Activated T-cell treated with anti-CD3 and anti-CD28 coated beads, Interleukin-2, amount 50 U/mL, for 48 hours (primary cell): Measurements from ENCODE around the gene B4GAT1.
"Not testable (repeated sequence)": the region's sequence is repeated elsewhere in the genome, so short reads cannot be mapped to it uniquely, and the experiment has no call there.

Experiments
- DNase-seq, 2 experiments: peaks; one replicate each; pipeline ENCODE4 v3.0.0-alpha.2; 2020

Gene B4GAT1

DNA sequence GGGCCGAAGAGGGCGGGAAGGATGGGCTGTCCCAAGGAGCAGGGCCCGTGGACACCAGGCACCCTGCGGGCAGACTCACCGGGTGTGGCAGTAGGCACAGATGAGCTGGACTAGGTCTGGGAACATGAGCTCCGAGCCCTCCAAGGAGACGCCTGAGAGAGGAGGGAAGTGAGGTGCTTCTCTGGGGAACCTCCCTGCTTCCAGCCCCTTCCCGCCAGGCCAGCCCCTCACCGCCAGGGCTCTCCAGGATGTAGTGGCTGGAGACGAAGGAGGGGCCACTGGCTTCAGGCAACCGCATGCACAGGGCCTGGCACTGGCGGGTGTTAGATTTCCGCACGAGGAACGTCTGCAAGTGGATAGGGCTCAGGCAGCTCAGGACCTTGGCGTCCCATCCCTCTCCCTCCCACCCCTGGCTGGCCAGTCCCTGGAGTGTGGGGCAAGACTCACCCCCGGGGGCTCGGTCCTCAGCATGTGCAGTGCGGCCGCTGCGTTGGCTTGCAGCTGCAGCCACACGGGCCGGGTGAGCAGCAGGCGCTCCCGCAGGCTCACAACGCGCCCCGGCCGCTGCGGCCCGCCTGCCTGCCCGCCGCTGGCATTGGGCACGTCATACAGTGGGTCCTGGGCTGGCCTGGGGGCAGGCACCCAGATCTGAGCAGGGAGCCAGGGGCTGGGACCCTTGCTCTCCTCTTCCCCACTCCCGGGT is 11.7 kb downstream of the B4GAT1 start:
- no peak for DNase-seq

GRCh38 chr11:66334605-66335442 is 12.6 kb downstream of the B4GAT1 start:
- no peak for DNase-seq

DNA sequence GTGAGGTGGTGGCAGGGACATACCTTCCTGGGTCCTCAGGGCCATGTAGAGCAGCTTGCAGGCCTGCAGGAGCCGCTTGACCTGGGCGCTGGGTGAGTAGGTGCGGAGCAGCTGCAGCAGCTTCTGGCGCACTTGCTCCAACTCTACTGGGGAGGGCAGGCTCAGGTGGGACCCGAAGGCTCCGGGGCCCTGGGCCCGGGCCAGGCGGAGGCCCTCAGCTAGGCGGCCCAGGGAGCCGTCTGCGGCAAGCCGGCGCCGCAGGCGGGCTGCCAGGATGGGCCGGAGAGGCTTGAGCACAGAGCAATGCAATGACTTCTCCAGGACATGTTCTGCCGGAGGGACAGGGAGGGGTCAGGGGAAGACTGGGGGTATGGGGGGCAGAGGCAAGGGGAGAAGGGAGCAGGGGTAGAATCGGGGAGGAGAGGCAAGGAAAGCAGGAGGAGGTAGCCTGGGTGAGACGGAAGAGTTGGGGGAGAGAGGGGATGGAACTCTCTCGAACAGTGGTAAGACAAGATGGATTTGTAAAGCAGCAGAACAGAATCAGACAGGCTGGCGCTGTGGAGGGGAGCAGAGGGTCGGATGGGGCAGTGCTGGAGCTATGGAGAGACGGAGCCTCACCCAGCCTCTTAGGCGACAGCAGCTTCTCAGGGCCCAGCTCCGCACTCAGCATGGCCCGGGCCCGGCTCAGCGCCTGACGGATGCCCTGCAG is 13.4 kb downstream of the B4GAT1 start:
- DNase-seq, result no peak

DNA sequence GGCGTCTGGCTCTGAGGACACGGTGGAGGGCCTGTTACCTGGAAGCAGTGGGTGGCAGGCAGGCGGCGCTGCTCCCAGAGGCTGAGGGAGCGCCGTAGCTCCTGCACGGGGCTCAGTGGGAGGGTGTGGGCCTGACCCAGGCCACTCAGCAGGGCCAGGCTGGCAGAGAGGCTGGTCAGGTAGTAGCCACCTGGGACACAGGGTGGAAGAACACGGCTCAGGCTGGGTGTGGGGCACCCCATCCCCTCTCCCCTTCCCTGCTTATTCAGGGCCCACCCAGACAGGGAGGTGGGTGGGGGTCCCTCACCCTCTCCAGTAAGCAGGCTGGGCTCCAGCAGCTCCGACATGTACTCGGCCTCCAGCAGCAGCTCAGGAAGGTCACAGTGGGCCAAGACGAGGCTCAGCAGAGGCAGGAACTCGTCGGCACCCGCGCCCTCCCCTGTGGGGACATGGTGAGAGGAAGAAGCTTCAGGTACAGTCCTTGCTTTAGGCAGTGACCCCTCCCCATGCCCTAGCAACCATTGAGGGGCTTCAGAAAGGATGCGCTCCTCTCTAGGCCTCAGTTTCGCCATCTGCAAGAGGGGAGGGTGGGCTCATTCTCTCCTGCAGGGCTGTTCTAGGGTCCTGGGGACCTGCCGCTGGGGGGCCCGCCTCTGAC is 14.1 kb downstream of the B4GAT1 start:
- DNase-seq, result no peak

- DNase-seq, result no peak
Observed at GRCh38 chr11:66332371-66333219, 14.8 kb downstream of the B4GAT1 start.

DNA sequence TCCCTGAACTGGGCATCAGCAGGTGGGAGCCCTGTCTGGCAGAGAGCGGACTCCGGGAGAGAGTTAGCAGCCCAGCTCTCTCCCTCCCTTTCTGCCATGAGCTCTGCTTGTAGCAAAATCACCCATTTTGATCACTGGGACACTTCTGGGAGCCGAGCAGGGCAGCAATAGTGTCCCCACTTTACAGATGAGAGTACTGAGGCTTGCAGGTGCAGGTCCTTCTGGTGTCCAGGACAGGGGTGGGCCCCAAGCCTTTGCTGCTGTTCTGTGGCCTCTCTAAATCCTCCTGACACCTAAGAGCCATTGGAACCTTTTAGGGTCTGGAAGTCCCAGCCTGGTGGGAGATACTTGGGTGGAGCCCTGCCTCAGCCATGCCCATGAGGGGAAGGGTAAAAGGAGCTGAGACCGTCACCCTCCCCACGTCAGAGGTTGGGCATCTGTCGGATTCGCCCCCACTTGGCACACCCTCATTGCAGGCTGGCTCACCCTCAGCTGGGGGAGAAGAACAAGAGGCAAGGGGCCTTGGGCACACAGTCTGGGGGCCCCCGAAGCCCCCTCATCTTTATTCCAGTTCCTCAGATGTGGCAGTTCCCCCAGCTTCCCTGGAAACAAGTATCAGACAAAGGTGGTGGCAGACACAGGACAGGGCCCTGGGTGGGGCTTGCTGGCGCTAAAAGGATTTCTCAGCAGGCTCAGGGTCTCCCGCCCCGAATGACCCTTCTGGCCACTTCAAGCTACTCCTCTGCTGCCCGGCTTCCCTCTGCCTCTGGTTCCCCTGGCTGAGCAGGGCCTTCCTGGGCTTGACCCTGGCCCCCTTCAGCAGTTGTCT is 15.7 kb downstream of the B4GAT1 start:
- no peak for DNase-seq

DNA sequence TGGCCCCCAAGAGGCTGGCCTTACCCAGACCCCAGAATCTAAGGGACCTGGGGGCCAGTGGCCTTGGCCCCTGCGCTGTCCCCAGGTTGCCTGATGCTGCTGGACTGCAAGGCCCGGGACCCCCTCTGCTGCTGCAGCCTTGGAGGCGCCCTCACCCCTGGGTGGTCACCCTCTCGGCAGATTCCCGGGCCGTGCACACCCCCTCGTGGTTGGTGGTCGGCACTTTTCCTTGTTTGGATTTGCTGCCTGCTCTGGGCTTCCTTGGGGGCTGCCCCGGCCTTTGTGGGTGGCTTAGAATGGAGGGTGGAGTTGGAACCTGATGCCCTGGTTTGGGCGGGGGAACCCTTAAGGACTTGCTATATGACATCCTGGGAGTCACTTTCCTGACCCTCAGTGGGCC is 16.5 kb downstream of the B4GAT1 start:
- DNase-seq, result no peak

GRCh38 chr11:66329165-66329673 is 18.2 kb downstream of the B4GAT1 start:
- peak in 1 of 2 experiments; percentile 16 for DNase-seq

GRCh38 chr11:66328302-66329144 is 18.9 kb downstream of the B4GAT1 start:
- peak; percentile 90 to 93 for DNase-seq

DNA sequence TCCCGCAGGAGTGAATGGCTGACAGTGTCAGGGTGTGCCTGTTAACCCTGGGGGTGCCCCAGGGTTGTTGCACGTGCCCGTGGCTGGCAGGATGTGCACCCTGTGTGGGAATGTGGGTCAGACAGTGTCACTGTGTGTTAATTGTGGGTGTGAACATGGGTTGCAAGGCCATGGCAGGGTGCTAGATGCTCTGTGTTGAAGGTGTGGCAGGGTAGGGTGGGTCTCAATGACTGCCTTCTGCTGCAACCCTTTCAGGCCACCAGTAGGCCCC is 19.5 kb downstream of the B4GAT1 start:
- peak in 1 of 2 experiments; percentile 53 for DNase-seq

DNA sequence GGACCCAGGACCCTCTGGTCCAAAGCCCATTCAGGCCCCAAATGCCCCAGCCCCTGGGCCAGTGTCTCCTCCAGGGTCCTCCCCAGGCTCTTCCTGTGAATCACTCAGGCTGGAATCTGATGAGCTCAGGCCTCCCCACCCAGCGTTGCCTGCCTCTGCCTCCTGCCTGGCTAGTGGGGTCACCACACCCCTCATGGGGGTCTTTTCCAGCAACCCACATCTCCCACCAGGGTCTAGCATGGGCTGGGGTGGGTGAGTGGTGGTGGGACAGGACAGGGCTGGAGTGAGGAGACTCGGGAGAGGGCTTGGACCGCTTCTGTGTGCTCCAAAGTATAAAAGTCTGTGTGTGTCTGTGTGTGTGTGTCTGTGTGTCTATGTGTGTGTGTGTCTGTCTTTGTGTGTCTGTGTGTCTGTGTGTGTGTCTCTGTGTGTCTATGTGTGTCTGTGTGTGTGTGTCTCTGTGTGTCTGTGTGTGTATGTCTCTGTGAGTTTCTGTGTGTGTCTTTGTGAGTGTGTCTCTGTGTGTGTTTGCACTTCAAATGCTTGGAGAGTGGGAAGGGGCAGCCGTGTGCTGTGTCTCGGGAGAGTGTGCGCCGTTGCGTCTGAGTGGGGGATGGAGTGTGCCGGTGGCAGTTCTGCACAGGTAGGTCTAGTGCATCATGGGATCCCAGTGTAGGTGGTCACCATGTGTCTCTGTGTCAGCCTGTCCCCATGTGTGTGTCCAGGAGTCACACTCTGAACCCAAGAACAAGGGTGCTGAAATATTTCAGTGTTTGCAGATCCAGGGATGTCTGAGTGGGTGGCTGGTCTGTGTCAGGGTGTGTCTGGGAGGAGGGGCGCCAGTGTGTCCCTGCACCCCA is 20.0 kb downstream of the B4GAT1 start:
- no peak for DNase-seq

- peak in 1 of 2 experiments; percentile 55 for DNase-seq
Observed at GRCh38 chr11:66326261-66327111, 20.9 kb downstream of the B4GAT1 start.

DNA sequence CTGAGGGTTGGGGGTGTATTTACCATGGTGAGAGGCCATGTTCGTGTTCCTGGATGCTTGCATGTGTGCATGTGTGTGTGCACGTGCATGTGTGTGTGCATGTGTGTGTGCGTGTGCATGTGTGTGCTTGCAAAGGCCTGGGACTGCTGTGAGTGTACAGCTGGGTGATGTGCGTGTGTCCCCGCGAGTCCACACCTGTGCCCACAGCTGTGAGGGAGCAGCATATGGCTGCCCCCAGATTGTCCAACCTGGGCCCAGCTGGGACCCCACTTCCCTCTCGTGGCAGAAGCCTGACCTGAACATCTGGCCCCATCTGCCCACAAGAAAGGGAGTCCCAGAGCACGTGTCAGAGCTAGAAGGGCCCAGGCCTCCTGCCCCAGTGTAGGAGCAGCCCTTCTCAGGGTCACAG is 22.2 kb downstream of the B4GAT1 start:
- no peak for DNase-seq

DNA sequence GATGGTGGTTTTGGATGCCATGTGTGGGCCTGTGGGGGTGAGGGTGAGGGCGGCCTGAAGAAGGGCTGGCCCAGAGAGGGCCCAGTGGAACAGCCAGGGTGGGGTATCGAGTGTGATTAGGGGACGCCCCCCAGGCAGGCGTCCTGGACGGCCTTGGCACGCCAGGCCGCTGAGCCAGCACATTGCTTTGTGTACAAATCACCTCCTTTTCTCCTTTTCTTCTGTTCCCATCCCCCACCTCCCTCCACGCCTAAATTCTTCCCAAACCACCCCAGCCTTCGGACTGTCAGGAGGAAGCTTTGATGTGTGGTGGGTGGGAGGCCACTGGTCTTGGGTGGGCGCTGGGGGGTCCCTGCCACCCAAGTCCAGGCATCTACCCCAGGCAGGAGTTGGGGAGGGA is 22.8 kb downstream of the B4GAT1 start:
- no peak for DNase-seq

DNA sequence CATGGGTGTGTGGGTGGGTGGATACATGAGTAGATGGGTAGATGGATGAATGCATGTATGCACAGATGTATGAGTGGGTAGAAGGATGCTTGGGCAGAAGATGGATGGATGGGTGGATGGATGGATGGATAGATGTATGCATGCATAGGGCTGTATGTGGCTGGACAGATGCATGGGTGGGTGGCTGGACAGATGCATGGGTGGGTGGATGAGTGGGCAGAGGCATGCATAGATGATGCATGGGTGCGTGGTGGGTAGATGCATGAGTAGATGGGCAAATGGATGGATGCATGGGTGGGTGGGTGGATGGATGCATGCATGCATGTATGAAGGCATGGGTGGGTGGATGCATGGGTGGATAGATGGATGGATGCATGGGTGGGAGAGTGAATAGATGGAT is 23.7 kb downstream of the B4GAT1 start:
- DNase-seq, result no peak

DNA sequence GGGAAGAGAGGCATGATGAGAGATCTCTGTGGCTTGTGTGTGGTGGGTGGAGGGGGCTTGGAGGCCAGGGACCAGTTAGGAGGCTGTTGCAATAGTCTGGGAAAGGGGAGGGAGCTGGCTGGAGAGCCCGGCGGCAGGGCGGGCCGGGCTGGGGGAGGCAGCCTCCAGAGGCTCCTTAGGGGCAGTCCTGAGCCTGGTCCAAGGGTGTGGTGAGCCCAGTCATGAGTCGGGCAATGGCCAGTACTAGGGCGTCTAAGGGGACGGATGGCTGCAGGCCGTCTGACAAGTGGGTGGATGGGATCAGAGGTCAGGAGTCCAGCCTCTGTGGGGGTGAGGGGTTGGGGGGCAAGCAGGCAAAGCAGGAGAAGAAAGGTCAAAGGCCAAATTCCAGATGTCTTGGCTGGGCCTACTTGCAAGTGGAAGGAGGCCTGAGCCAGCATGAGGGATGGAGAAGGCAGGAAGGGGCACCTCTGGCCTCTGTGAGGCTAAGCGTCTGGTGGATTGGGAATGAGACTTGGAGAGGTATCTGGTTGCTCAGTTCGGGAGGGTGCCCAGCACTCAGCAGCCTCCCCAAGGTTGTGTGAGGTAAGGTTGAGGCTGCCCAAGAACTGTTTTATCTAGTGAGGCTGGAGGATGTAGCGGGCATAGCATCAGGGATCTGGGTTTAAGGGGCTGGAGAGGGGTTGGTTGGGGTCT is 24.5 kb downstream of the B4GAT1 start:
- no peak for DNase-seq

GRCh38 chr11:66321606-66322005 is 25.8 kb downstream of the B4GAT1 start:
- no peak for DNase-seq

- not testable (repeated sequence) for DNase-seq
Observed at GRCh38 chr11:66320748-66321147, 26.7 kb downstream of the B4GAT1 start.
